OCI-LY7 (cell line): ENCODE data around the gene WDR38. TPM values are rescaled to one million over a fixed set of nuclear protein-coding genes. Genes with fewer than 3 reads are reported as not detected.

ENCODE experiments used
- BruUV-seq: library from RNA; stranded (reverse); fragments of 400-500 nt; replicated peaks from 2 replicates; lab custom pipeline; 2021; lab: Mats Ljungman, UMichigan
- CTCF ChIA-PET: fragments of 300-600 bp; sonication (Branson Sonifier 250); formaldehyde crosslinking; loops from one replicate; lab custom pipeline; 2022; ENCODE audit warnings: antibody characterized with exemption; ENCODE audit not compliant: unreplicated experiment; lab: Charles Lee
- POLR2A ChIA-PET: fragments of 300-600 bp; sonication (Branson Sonifier 250); formaldehyde crosslinking; loops from one replicate; lab custom pipeline; 2022; ENCODE audit warnings: antibody characterized with exemption; lab: Charles Lee
- DNase-seq: peaks from one replicate; pipeline ENCODE4 v3.0.0-alpha.2; 2015; ENCODE audit warnings: low spot score
- H2AFZ ChIP-seq: fragments of 200-600 bp; sonication (generic), shearing (Covaris generic); 2 replicates; pipeline ENCODE4 v1.6.1; 2014; ENCODE audit warnings: mild to moderate bottlenecking, antibody characterized with exemption, low read length, moderate library complexity
- H3K27ac ChIP-seq: fragments of 200-600 bp; sonication (generic); 2 replicates; pipeline ENCODE4 v1.5.1; 2014; ENCODE audit warnings: mixed run types, low read depth, mild to moderate bottlenecking, moderate library complexity, low read length, inconsistent platforms; ENCODE audit not compliant: poor library complexity, severe bottlenecking
- H3K36me3 ChIP-seq: fragments of 200-600 bp; sonication (generic); 2 replicates; pipeline ENCODE4 v1.6.1; 2014; ENCODE audit warnings: mild to moderate bottlenecking, antibody characterized with exemption, low read length, moderate library complexity, mixed read lengths; ENCODE audit not compliant: insufficient read depth
- H3K4me1 ChIP-seq: fragments of 200-600 bp; sonication (generic); 2 replicates; pipeline ENCODE4 v1.5.1; 2014; ENCODE audit warnings: mild to moderate bottlenecking, low read length; ENCODE audit not compliant: insufficient read depth, poor library complexity, severe bottlenecking
- H3K4me2 ChIP-seq: fragments of 200-600 bp; sonication (generic); 2 replicates; pipeline ENCODE4 v1.6.1; 2014; ENCODE audit warnings: mild to moderate bottlenecking, low read length
- H3K4me3 ChIP-seq: fragments of 200-600 bp; sonication (generic); 2 replicates; pipeline ENCODE4 v1.5.1; 2014; ENCODE audit warnings: mild to moderate bottlenecking, low read depth, low read length; ENCODE audit not compliant: poor library complexity, severe bottlenecking
- H3K79me2 ChIP-seq: fragments of 200-600 bp; sonication (generic); 2 replicates; pipeline ENCODE4 v1.6.1; 2016; ENCODE audit warnings: low read depth, mild to moderate bottlenecking, low read length, moderate library complexity, mixed read lengths; ENCODE audit not compliant: insufficient read depth
- H3K9me2 ChIP-seq: fragments of 200-600 bp; sonication (generic); 2 replicates; pipeline ENCODE4 v1.6.1; 2016; ENCODE audit warnings: mild to moderate bottlenecking, low read length, mixed read lengths; ENCODE audit not compliant: insufficient read depth
- H3K9me3 ChIP-seq: fragments of 200-600 bp; sonication (generic); 2 replicates; pipeline ENCODE4 v1.6.1; 2014; ENCODE audit warnings: mild to moderate bottlenecking, mixed run types, low read length, mixed read lengths
- H4K20me1 ChIP-seq: fragments of 200-600 bp; sonication (generic); 2 replicates; pipeline ENCODE4 v1.6.1; 2014; ENCODE audit warnings: mild to moderate bottlenecking, antibody characterized with exemption, low read length, moderate library complexity, mixed read lengths; ENCODE audit not compliant: insufficient read depth
- EZH2phosphoT487 ChIP-seq: fragments of 200-600 bp; sonication (generic); IDR thresholded peaks from 2 replicates; pipeline ENCODE4 v1.6.1; 2018; ENCODE audit warnings: low read depth, borderline replicate concordance, mild to moderate bottlenecking, mixed run types, antibody characterized with exemption, low read length, moderate library complexity, mixed read lengths
- intact Hi-C: fragments of 100-400 bp; cut with micrococcal nuclease; formaldehyde crosslinking; loops from one replicate; pipeline ENCODE4 v1.10.0; 2022; ENCODE audit not compliant: unreplicated experiment
- total RNA-seq, 2 experiments: library from RNA; depleted of rRNA in 1 of 2; stranded (reverse); fragments of >200 nt in 1 of 2; shearing (Covaris generic) in 1 of 2; gene quantifications; 2 replicates each; pipeline ENCODE4 v1.2.3, GENCODE V29; 2014 to 2022
- TF ChIP-seq, protein P1 (sequence below): fragments of 200-600 bp; sonication (generic); conservative IDR thresholded peaks from 2 replicates; pipeline ENCODE4 v1.5.1; 2014; ENCODE audit warnings: mild to moderate bottlenecking, antibody characterized with exemption, low read length, moderate library complexity, mixed read lengths

Gene WDR38
- total RNA-seq, 2 experiments from 2014 or later = not detected

DNA sequence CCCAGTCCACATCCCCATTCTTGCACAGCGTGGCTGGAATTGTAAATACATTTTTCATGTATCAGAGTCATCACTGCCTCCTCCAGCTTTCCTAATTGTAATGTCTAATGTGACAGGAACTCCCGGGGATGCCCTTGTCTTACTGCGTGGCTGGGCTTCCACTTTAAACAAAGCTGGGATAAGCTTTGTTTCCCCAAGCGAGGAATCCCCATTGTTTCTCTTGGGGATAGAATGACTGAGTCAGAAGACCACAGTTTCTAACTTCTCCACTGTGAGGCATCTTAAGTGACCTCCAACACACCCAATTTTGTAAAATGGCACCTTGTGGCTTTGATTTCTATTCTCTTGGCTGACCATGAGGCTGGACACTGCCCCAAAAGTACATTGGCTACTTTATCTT, 31.1 kb downstream of the WDR38 start:
- H3K4me3 ChIP-seq = no peak overlapping the region
- no TSS peak for BruUV-seq
- H3K9me3 ChIP-seq = no peaks in the 10 kb centered on the region
- intact Hi-C loops = no loop called here
- ChIA-PET CTCF (no interaction called here), POLR2A (no interaction called here)
- H3K4me1 ChIP-seq = peaks cover 20% of the 10 kb centered on the region
- H4K20me1 ChIP-seq = no peaks in the 10 kb centered on the region
- TF ChIP-seq EZH2phosphoT487 = no peak
- TF ChIP-seq, protein P1, sequence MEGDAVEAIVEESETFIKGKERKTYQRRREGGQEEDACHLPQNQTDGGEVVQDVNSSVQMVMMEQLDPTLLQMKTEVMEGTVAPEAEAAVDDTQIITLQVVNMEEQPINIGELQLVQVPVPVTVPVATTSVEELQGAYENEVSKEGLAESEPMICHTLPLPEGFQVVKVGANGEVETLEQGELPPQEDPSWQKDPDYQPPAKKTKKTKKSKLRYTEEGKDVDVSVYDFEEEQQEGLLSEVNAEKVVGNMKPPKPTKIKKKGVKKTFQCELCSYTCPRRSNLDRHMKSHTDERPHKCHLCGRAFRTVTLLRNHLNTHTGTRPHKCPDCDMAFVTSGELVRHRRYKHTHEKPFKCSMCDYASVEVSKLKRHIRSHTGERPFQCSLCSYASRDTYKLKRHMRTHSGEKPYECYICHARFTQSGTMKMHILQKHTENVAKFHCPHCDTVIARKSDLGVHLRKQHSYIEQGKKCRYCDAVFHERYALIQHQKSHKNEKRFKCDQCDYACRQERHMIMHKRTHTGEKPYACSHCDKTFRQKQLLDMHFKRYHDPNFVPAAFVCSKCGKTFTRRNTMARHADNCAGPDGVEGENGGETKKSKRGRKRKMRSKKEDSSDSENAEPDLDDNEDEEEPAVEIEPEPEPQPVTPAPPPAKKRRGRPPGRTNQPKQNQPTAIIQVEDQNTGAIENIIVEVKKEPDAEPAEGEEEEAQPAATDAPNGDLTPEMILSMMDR = no peak
- no peak overlapping the region for H2AFZ ChIP-seq
- H3K9me2 ChIP-seq = no peaks in the 10 kb centered on the region
- H3K4me2 ChIP-seq = no peak overlapping the region
- no peak for DNase-seq
- H3K79me2 ChIP-seq = no peaks in the 10 kb centered on the region
- H3K27ac ChIP-seq = no peak overlapping the region
- H3K36me3 ChIP-seq = peaks cover 56% of the 10 kb centered on the region

DNA sequence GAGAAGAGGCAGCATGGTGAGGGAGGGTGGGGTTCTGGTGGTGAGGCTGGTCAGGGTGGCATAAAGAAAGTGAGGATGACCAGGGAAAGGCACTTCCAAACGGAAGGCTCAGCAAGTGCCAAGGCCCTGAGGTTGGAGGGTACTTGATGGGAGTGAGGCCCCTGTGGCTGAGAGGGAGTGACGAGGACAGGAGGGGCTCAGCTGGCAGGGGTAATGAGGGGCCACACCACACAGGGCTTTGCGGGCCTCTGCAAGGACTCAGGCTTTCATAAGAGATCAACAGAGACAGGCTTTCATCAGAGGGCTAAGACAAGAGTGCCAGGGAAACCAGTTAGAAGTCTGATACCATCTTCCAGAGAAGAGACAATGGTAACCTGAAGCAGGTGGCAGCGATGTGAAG, 32.3 kb downstream of the WDR38 start:
- POLR2A ChIA-PET = no interaction called here

DNA sequence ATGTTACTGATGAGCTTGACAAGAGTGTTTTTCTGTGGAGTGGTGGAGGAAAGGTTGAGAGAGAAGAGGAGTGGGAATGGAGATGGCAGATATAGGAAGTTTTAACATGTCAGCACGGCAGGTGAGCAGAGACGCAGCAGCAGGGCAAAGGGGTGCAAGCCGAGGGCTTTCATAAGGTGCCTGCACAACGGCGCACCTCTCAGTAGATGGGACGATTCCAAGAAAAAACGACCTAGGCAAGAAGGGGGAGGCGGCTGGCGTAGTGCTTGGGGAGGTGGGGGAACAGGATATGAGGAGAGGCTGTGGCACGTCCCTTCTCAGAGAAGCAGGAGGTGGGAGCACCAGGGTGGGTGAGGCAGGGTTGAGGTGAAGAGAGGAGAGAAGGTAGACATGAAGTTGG, 33.2 kb downstream of the WDR38 start:
- CTCF ChIA-PET = no interaction called here
- TF ChIP-seq, protein P1 = no peak
- no peak for TF ChIP-seq EZH2phosphoT487
- H3K36me3 ChIP-seq = peaks cover 55% of the 10 kb centered on the region

More for the DNA sequence above, 32.3 kb downstream of the WDR38 start:
- intact Hi-C loops = no loop called here
- Histone ChIP-seq H2AFZ (no peak overlapping the region), H3K36me3 (peaks cover 58% of the 10 kb centered on the region), H3K4me1 (peaks cover 11% of the 10 kb centered on the region), H3K79me2 (no peaks in the 10 kb centered on the region), H4K20me1 (no peaks in the 10 kb centered on the region), H3K9me3 (no peaks in the 10 kb centered on the region), H3K4me2 (no peak overlapping the region), H3K27ac (no peak overlapping the region), H3K4me3 (no peak overlapping the region), H3K9me2 (no peaks in the 10 kb centered on the region)
- DNase-seq = no peak
- no TSS peak for BruUV-seq
- CTCF ChIA-PET = no interaction called here
- no peak for TF ChIP-seq EZH2phosphoT487
- TF ChIP-seq, protein P1 = no peak

More for the DNA sequence above, 33.2 kb downstream of the WDR38 start:
- no peak for DNase-seq
- intact Hi-C loops = no loop called here
- Histone ChIP-seq H3K4me1 (peaks cover 2% of the 10 kb centered on the region), H3K9me2 (no peaks in the 10 kb centered on the region), H3K9me3 (no peaks in the 10 kb centered on the region), H3K4me3 (no peak overlapping the region), H3K4me2 (no peak overlapping the region), H2AFZ (no peak overlapping the region), H3K27ac (no peak overlapping the region), H4K20me1 (no peaks in the 10 kb centered on the region), H3K79me2 (no peaks in the 10 kb centered on the region)
- POLR2A ChIA-PET = no interaction called here
- BruUV-seq = no TSS peak
